HG03432 (cell line): ENCODE measurements around the gene SBK2.
"Not testable (repeated sequence)": the region's sequence is repeated elsewhere in the genome, so short reads cannot be mapped to it uniquely, and the experiment has no call there.

ENCODE experiments used
- ATAC-seq: cut with Tn5 transposase; IDR thresholded peaks from one replicate; pipeline ENCODE4 v1.9.1; 2021; ENCODE audit warnings: mild to moderate bottlenecking, moderate library complexity; ENCODE audit not compliant: unreplicated experiment

Gene SBK2, protein sequence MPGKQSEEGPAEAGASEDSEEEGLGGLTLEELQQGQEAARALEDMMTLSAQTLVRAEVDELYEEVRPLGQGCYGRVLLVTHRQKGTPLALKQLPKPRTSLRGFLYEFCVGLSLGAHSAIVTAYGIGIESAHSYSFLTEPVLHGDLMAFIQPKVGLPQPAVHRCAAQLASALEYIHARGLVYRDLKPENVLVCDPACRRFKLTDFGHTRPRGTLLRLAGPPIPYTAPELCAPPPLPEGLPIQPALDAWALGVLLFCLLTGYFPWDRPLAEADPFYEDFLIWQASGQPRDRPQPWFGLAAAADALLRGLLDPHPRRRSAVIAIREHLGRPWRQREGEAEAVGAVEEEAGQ

DNA sequence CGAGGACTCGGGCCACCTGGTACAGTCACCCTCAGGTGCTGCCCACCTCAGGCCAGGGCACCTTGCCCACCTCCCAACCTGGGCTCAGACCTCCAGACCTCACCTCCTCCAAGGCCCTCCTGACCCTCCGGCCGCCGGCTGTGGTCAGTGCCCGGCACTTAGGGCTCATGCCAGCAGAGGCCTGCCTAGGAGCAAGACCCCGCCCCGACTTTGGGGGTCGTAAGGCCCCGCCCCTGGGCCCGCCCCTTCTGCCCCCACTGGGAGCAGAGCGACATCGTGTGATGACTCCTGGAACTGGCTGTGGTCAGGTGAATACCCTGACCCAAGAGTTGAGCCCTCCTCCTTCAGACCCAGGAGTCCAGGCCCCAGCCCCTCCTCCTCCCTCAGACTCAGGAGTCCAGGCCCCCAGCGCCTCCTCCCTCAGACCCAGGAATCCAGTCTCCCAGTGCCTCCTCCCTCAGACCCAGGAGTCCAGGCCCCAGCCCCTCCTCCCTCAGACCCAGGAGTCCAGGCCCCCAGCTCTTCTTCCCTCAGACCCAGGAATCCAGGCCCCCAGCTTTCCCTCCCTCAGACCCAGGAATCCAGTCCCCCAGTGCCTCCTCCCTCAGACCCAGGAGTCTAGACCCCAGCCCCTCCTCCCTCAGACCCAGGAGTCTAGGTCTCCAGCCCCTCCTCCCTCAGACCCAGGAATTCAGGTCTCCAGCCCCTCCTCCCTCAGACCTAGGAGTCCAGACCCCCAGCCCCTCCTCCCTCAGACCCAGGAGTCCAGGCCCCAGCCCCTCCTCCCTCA is at the start of gene SBK2:
Gene SBK2, minus strand, starts transcription at position 183 of the 790 bp plus-strand sequence. CDS start 839 bp downstream, outside the sequence.
- ATAC-seq, result no peak

DNA sequence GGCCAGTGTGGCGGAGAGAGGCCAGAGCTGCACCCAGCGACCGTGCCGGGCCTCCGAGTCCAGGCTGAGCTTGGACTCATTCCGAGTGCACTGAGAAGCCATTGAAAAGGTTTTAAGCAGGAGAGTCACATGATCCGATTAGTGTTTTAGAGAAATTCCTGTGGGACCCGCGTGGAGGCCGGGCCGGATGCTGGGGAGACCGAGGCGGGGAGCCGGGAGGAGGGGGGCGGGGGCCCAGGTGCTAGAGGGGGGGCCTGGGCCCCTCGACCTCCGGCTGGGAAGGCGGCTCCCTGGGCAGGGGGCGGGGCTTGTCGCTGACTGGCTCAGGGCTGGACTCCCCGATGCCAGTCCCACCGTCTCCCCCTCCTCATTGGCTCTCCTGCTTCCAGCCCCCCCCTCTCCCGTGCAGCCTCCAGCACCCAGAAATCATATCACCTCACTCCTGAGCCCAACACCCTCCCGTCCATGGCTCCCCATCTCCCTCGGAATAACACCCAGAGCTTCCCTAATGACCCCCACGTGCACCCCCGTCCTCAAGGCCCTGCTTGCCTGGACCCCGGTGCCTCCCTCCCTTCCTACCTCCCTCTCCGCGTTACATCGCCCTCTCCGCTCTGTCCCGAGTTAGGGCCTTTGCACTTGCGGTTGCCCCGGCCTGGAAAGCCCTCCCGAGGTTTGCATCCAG is 48.9 kb upstream of the SBK2 start:
- ATAC-seq, result no peak

- ATAC-seq, result no peak
Measured at GRCh38 chr19:55584871-55585270, 47.9 kb upstream of the SBK2 start.

DNA sequence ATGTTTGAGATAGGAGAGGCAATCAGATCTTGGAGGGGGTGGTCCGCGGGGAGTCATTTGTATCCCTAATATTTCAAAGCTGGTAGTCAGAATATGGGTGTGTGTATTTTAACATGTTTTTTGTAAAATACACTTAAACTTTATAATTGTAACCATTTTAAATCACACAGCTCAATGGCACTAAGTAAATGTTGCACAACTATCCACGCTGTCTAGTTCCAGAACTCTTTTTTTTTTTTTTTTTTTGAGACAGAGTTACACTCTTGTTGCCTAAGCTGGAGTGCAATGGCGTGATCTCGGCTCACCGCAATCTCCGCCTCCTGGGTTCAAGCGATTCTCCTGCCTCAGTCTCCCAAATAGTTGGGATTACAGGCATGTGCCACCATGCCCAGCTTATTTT is 47.0 kb upstream of the SBK2 start:
- ATAC-seq, result not testable (repeated sequence)

DNA sequence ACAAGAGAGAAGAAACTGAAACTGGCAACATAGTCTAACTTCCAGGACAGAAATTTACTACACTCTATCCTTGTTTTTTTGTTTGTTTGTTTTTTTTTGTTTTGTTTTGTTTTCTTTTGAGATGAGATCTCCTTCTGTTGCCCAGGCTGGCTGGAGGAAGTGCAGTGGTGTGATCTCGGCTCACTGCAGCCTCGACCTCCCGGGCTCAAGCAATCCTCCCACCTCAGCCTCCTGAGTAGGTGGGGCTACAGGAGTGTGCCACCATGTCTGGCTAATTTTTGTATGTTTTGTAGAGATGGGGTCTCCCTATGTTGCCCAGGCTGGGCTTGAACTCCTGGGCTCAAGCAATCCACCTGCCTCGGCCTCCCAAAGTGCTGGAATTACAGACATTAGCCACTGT is 45.4 kb upstream of the SBK2 start:
- ATAC-seq, result not testable (repeated sequence)

DNA sequence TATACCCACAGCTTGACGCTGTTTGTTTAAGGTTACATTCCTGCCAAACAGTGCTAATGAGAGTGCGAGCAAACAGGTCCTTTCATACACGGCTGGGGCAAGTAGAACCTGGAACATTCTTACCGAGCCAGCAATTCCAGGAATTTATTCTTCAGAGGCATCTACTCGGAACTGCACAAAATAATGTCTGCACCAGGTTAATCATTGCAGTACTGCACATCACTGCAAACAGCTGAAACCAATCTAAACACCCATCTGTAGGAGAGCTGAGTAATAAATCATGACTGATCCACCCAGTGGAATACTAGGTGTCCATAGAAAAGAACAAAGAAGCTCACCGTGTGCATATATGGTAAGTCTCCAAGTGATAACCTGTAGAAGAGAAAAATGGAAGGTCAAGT is 44.9 kb upstream of the SBK2 start:
- no peak for ATAC-seq

DNA sequence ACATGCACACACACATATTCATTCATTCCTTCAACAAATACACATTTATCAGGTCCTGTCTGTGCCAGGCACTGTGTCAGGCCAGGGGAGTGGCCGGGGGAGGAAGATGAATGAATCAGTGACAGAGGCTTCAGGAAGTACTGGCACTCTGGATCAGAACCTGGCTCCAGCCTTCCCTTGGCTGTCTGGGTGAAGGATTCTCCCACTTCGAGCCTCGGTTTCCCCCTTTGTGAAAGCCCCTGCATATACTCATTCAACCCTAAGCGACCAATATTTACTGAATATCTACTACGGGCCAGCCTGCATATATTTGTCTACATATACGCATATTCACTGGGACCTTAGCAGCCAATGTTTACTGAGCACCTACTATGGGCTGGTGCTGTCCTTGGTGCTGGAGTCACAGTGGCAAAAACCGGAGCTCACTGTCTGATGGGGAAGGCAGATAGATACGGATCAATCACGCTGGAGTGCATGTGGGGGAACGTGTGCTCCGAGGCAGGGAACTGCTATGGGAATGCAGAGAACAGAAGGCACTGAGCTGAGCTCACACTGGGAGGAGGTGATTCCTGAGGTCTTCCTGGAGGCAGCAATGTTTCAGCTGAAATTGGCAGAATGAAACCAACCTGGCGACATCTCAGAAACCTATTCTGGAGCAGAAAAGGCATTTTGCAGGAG is 44.4 kb upstream of the SBK2 start:
- no peak for ATAC-seq

GRCh38 chr19:55580628-55581144 is 43.8 kb upstream of the SBK2 start, which contains the start of gene ZNF579:
Gene ZNF579, minus strand, starts transcription at chr19:55580848. Its CDS starts 1,209 bp downstream, at chr19:55579639.
- ATAC-seq, result no peak

GRCh38 chr19:55579766-55580621 is 43.1 kb upstream of the SBK2 start:
- no peak for ATAC-seq

GRCh38 chr19:55578761-55579747 is 42.1 kb upstream of the SBK2 start:
- no peak for ATAC-seq

- no peak for ATAC-seq
Measured at GRCh38 chr19:55578031-55578760, 41.3 kb upstream of the SBK2 start.

- no peak for ATAC-seq
Measured at GRCh38 chr19:55576746-55577145, 39.8 kb upstream of the SBK2 start.

GRCh38 chr19:55573929-55574328 is 37.0 kb upstream of the SBK2 start:
- ATAC-seq, result not testable (repeated sequence)

DNA sequence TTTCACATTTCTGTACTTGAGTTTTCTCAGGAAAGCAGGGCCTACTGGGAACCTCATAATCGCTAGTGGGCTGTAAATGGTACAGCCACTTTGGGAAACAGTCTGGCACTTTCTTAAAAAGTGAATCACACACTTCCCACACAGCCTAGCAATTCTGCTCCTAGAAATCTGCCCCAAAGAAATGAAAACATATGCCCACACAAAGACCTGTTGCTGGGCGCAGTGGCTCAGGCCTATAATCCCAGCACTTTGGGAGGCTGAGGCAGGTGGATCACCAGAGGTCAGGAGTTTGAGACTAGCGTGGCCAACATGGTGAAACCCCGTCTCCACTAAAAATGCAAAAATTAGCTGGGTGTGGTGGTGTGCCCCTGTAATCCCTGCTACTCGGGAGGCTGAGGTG is 32.5 kb upstream of the SBK2 start:
- not testable (repeated sequence) for ATAC-seq

- no peak for ATAC-seq
Measured at GRCh38 chr19:55567708-55568328, 30.9 kb upstream of the SBK2 start.

DNA sequence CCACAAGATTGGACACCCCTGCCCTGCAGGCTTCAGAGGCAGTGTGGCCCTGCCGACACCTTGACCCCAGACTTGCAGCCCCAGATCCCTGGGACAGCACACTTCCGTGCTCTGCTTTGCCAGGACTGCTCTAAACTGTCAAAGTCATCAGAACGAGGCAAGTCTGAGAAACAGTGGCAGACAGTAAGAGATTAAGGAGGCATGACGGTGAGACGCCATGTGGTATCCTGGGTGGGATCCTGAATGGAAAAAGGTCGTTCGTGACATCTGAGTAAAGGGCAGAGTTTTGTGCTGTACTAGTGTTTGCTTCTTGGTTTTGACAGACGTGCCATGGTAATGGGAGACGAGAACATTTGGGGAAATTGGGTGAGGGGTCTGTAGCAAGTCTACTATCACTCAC is 29.9 kb upstream of the SBK2 start:
- no peak for ATAC-seq

- ATAC-seq, result no peak
Measured at GRCh38 chr19:55563261-55563690, 26.3 kb upstream of the SBK2 start.
